Measurements from ENCODE around the gene UTP4.
"Not testable (repeated sequence)": the region's sequence is repeated elsewhere in the genome, so short reads cannot be mapped to it uniquely, and the experiment has no call there.

DNA sequence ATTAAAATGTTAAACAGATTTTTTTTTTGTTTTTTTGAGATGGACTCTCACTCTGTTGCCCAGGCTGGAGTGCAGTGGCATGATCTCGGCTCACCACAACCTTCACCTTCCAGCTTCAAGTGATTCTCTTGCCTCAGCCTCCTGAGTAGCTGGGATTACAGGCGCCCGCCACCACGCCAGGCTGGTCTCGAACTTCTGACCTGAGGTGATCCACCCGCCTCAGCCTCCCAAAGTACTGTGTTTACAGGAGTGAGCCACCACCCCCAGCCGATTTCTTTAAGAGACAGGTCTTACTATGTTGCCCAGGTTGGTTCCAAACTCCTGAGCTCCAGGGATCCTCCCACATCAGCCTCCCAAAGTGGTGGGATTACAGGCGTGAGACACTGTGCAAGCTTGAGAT is 8.0 kb upstream of the UTP4 start:
- TF ChIP-seq POLR2A (IDR thresholded peaks at IDR 0.05; ENCODE audit: low read depth, low read length); TAF1 (IDR thresholded peaks at IDR 0.05; ENCODE audit: borderline replicate concordance, low read depth, low read length): not testable (repeated sequence)
